ENCODE results near the gene ALDH3A2.

Gene ALDH3A2

DNA sequence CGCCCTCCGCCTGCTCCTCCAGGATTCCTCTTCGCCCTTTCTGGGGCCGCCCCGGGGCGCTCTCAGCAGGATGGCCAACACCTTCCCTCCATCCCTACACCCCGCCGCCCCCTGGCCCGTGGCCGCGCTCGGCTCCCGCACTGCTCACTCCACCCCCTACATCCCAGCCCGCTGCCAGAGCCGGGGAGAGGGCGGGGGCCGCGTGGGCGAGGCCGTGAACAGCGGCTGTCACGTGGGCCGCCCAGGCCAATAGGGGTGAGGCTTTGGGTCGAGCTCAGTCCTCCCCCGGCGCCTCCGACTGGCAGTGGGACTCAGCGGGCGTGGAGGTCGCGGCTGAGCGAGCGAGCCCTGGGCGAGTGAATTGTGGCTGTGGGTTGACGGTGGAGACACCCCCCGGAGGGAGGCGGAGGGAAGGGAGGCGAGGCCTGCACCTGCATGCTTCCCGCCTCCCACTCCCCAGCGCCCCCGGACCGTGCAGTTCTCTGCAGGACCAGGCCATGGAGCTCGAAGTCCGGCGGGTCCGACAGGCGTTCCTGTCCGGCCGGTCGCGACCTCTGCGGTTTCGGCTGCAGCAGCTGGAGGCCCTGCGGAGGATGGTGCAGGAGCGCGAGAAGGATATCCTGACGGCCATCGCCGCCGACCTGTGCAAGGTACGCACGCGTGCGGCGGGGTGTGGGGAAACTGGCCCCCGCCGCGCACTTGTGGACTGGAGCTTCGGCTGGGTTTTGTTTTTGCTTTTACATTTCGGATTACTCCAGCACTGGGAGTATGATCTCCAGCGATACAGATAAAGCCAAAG lies at the start of gene ALDH3A2:
ALDH3A2 (plus strand) TSS at position 277 of the 799 bp plus-strand sequence; CDS start at position 498, 221 bp downstream.
- DNase-seq = peak; percentile 96

DNA sequence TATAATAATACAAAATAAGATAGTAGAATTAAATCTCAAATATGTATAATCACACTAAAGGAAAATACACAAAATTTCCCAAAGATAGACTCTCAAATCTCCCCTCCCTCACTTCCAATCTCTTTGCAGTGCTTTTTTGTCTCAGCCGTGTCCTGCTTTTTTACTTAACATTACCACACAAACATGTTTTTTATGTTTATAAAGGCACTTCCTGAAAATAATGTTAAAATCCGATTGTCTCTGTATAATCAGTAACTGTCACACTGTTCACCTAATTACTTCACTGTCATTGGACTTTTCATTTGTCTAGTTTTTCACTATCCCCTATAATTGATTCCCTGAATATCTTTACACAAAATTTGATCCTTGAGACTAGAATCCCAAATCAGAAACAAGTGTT lies 38.2 kb upstream of the ALDH3A2 start:
- DNase-seq = no peak

DNA sequence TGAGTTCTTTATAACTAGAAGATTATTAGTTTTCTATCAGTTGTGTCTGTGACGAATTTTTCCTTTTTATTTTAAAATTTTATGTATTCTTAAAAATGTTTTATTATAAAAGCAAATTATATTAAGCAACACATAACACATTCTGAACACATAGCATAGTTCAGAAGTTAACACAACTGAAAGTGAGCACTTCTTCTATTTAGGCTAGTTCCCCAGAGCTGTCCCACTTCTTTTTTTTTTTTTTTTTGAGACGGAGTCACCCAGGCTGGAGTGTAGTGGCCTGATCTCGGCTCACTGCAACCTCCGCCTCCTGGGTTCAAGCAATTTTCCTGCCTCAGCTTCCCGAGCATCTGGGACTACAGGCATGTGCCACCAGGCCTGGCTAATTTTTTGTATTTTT lies 37.7 kb upstream of the ALDH3A2 start:
- DNase-seq = no peak

DNA sequence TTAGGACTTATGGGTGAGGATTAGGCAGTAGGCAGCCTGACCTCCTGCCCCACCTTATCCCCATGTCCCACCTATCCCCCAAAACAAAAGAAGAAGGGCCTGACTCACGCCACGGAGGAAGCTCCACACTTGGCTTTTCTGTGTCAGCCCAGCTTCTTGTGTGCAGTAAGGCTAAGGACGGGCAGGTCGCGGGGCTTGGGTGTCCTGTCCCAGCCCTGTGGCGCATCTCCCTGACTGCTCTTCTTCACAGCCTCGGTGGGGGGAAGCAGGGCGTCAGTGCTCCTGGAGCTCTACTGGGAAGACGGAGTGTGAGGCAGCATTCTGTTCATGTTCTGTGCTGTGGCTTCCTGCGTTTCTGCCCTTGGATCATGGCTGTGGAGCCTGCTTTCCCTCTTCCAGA lies 34.6 kb upstream of the ALDH3A2 start:
- DNase-seq = no peak

DNA sequence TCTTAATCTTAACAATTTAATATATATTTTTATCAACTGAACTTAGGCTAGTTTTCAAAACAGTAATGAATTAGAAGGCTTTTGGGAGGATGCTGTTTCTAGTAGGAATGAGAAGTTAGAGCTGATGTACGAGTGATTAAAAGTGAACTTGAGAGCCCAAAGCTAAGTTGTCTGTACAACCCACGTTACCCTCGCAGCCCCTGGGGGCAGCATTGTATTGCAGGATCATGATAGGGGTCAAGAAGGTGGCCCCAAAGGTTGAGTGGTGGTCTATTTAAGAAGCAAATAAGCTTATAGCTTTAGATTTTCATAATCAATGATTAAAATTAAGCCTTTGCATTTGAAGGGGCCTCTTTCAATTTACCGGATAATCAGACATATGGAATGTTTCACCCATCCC lies 33.7 kb upstream of the ALDH3A2 start:
- no peak for DNase-seq

DNA sequence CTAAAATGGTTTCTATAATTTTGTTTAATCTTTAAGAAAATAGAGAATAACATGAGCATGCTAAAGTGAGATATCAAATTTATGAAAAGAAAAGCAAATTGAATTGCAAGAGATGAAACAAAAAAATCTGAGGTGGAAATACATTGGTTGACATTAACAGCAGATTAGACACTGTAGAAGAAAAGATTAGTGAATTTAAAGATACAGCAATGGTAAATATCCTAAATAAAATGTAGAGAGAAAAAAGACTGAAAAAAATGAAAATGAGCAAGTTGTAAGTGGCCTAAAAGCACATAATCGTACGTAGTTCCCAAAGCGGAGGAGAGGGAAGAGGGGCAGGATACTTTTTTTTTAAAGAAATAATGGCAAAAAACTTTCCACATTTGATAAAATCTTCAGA lies 30.5 kb upstream of the ALDH3A2 start:
- no peak for DNase-seq

DNA sequence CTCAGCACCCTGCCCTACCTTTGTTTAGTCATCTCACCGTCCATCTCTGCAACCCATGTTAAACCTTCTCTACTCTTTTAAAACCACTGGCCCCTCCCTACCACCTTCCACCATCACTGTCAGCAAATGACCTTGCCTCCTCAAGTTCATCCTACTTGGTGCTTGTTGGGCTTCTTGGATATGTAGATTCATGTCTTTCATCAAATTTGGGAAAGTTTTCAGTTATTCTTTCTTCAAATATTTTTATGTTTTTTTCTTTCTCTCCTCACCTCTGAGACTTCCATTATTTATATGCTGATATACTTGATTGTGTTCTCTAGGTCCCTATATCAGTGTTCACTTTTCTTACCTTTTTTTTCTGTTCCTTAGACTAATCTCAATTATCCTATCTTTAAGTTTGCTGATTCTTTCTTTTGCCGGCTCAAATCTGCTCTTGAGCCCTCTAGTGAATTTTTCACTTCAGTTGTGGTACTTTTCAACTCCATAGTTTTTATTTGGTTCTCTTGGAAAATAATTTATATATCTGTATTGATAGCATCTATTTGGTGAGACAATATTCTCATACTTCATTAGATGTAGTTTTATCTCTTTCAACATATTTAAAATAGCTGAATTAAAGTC lies 28.7 kb upstream of the ALDH3A2 start:
- DNase-seq = no peak

DNA sequence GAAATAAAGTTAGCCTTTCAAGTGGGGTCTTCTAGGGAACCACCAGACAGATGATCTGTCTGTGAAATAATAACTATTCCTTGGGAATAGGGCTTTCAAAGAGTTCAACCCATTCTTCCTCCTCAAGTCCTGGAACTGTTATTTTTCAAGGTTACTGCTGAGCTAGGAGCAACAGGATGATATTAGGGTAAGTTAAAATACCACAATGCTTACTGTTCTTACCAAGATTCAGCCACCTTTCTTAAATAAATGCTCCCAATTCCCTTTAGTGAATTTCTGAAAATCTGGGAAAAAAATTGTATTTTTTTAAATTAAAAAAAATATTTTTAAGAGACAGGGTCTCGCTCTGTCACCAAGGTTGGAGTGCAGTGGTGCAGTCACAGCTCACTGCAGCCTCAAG lies 26.9 kb upstream of the ALDH3A2 start:
- no peak for DNase-seq

DNA sequence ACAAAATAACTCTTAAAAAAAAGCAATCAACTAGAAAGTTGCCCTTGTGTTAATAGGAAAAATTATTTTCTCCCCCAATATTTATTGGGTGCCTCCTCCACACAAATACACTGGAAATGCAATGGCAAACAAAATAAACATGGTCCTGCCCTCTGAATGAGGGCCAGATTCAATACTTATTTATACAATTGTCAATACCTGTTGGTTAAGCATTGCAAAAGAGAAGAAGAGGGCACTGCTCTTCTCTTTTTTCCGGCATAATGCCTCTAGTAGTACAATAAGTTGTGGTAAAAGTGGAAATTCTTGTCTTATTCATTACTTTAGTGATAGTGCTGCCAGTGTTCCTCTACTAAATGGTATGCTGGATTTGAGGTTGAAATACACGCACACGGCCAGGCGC lies 22.5 kb upstream of the ALDH3A2 start:
- DNase-seq = no peak

DNA sequence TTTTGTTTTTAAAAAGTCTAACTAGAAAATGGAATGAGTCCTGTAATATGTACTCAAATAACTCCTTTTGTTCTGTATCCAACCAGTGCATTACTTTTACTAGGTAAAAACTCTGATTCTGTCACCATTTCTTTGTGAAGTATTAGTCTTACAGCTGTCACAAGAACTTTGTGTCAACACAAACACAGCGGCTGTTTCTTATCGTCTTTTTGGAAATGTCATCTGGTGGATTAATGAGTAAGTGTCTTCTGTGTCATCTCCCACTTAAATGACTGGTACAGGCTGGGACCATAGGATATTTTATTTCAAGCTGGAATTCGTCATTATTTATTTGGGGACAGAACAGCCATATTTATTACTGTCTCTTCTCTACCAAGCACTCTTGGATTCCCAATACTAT lies 19.1 kb upstream of the ALDH3A2 start:
- DNase-seq = no peak

DNA sequence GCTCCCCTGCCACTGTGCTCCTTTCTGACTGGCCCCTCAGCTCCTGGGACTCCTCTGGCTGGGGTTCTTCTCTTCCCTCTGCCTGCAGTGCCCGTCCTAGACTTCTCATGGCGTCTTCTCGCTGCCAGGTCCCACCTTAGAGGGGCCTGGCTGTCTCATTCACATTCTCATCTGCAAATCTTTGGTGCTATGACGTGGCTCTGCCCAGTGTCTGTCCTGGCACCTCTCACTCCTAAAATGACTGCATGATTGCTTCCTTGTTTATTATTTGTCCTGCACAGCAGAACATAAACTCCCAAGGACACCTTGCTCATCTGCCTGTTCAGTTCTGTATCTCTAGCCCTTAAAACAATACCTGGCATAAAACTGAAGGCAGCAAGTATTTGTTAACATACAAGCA lies 18.5 kb upstream of the ALDH3A2 start:
- DNase-seq = no peak

DNA sequence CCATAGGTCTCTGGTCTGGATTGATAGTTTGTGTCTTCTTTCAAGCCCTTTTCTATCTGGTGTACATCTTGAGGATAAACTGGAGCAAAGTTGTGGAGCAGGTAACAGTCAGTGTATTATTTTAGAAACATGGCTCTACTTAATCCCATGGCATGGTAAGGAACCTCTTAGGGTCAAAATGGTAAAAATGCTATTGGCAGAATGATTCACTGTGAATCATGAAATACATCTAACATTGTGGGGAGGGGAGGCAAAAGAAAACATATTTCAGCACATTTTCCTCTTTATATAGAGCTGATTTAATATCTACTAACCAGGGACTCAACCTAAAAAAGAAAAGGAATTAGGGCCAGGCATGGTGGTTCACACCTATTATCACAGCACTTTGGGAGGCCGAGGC lies 17.9 kb upstream of the ALDH3A2 start:
- no peak for DNase-seq

DNA sequence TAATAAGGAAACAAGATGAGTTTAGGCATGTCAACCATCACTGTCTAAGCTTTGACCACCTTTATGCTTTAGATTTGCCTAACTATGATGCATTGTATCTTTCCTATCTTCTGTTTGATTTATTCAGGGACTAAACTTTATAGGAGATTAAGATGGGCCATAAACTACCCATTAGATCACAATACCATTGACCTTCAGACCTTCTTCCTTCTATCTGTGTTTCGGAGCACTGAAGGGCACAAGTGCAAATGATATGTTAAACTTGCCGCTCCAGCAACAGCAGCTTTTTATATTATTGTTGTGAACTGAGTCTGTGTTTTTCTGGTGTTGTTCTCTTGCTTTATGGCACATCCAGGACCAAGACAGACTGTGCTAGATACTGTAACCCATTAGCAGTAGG lies 16.6 kb upstream of the ALDH3A2 start:
- no peak for DNase-seq

DNA sequence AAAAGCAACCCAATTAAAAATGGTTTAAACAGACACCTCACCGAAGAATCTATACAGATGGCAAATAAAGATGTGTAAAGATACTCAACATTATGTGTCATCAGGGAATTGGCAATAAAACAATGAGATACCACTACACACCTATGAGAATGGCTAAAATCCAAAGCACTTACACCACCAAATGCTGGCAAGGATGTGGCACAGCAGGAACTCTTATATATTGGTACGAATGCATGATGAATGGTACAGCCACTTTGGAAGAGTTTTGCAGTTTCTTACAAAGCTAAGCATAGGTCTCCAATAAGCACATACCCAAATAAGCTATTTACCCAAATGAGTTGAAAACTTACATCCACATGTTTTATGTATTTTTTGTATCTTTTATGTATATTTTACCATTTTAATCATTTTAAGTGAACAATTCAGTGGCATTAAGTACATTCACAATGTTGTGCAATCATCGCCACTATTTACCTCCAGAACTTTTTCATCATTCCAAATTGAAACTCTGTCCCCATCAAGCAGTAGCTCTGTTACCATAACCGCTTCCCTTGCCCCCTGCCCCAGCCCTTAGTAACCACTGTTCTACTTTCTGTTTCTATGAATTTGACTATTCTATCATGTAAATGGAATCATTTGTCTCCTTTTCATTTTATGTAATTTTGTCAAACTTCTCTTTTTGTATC lies 6.7 kb upstream of the ALDH3A2 start:
- DNase-seq = no peak

DNA sequence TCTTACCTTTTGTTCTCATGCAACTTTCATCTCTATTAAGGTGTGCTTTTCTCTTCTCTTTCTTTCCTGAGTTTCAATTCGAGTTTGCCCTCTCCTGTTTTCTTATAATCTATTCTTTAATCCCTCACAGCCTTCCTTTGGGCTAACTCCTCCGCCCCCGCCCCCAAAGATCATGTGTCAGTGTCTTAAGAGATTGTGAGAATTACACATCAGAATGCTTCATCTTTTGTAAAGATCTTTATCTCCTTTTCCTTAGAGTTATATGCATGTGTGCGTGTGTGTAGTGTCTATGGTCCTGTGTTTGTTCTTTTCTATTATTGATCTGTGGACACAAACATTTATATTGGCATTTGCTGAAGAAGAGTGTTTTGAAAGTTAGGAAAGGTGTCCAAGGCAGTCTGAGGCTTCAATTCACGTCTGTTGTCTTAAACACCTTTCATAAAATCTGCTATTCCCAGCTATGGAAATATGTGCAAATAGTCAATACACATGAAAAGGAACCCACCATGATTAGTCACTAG lies 6.1 kb upstream of the ALDH3A2 start:
- no peak for DNase-seq

DNA sequence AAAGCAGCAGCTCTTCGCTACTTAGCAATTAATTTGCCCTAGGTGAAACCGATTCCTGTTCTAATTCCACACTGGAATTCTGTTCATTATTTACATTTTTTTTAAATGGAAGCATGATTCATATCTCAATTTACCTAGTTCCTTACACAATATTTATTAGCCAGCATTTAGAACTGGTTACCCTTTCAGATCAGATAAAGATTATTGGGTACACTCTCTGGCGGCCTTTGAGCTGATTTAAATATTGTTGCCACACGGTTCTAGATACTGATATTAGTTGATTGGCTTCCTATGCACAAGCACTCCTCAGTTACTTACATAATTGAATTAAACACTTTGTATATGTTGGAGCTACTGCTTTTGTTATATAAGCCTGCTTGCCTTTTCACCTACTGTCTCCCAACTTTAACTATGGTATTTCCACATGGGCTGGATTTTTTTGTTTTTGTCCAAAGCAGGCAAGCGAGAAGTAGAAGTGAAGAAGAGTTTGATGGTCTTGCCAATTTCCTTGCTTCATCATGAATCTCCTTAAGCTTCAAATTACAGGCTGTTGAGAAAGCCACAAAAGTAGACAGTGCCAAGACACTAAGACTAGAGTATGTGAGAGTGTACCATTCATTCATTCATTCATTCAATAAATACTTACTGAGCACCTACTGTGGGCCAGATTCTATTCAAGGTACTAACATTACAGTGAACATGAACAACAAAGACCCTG lies 3.9 kb upstream of the ALDH3A2 start:
- DNase-seq = no peak

DNA sequence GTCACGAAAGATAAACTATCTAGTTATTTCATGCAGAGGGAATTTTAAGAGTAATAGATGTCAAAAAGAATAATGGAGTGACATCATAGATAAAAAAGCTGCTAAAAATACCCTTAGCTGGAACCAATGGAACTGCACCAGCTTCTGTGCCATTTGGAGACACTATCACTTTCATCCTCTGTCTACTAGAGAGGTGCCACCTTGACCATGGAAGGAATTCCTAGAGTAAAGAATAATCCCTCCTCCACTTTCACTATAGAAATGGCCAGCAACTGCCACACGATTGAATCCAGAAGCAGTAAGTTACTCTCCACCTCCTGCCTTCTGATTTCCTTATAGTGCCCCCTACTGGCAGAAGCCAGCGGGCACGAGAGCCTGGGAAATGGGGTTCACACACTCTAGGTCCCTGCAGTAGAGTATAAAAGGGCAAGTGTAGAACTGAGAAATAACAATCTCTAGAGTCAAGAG lies 2.8 kb upstream of the ALDH3A2 start:
- peak; percentile 78 for DNase-seq

DNA sequence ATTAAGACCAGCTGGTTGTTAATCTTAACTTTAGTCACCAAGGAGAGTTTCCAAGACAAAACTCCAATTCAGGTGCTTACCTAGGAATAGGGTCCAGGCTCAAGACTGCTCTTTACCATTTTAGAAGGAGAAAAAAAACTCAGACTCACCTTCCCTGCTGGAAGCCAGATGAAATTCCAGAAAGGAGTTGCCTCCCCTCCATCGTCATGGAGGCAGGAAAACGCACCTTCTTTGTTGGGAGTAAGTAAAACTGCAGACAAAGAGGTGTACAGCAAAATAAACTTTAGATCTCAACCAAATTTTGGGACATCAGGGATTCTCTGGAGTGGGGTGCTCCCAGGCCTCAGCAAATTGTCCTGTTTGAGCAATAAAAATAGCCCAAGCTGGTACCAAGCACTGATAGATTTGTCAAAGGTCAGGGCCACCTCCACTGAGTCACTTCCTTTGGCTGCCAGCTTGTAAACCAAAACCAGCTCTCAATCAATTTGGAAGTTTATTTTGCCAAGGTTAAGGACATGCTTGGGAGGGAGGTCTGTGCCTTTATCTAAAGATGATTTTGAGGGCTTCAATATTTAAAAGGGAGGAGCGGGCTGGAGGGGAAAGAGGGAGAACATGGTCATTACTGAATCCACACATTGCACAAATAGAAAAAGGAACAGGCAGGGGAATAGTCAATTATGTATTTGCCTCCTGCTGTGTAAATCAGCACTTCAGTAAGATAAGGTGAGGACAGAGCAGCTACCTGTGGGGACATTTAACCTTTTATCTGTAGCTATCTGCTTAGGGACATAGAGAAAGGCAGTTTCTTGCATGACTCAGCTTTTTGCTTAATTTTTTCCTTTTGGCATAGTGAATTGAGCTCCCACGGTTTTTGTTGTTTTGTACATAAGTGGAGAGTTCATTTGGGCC lies 1.5 kb upstream of the ALDH3A2 start:
- DNase-seq = peak; percentile 24

DNA sequence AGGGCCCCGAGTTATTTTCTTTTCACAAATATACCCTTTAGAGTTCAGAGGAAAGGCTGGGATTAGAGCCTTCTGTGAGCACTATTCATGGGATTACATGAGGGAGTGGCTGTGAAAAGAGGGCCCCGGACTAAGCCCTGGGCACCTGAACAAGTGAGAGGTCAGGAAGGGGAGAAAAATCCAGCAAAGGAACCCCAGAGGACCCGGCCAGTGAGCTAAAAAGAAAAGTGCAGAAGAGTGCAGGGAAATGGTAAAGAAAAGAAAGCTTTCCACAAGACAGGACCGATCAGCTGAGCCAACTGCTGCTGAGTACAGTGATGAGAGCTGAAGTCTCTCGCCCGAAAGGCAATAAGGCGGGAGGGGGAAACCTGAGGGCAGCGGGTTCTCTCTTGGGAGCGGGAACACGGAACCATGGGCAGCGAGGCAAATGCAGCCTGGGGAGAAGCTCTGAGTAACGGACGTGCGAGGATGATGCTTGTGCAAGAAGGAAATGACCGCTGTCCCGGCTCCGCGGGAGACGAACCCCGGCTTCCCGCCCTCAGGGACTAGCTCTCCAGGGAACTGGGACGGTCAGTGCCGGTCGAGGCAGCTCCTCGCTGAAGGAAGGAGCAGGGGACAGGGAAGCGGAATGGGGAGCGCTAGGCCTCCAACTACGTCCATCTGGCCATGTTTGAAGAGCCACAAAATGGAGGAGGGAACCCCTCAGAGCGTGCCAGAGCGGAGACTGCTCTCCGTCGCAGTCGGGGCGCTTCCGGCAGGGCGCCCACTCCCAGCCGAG lies 665 bp upstream of the ALDH3A2 start:
- peak; percentile 45 for DNase-seq

DNA sequence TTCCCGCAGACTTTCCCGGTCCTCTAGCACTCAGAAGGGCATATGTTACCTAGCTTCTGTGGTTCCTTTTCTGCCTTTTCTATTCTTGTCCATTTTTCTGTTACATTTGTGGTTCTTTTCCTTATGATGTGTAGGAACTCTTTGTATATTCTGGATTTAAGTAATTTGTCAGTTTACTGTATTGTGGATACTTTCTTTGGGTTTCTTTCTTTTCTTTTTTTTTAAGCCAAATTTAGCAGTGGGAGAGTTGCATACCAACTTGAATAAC lies 657 bp downstream of the ALDH3A2 start:
- DNase-seq = no peak

DNA sequence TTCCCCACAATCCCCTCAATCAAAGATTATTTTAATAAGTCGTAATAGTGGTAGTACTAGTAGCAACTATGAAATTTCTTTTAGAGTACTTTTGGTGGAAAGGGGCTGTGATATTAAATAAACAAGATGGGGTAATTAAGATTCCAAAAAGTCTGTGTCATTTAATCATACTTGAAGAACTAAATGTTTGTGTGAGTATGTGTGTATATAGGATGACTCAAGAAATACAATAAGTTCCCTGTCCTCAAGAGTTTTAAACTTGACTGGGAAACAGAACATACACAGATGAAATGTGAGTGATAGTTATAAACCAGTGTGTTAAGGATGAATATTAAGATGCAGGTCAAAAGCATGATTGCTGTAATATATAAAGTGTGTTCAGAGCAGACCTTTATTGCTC lies 2.3 kb downstream of the ALDH3A2 start:
- DNase-seq = no peak

All from activated CD4-positive, alpha-beta T cell treated with anti-CD3 and anti-CD28 coated beads, Interleukin-2, Interleukin-6, amounts not matched to agents 100 ng/mL and 50 ng/mL, durations not matched to agents 16 hours and 8 hours (primary cell).